Measurements from ENCODE around the gene DIP2C. TPM values are rescaled to one million over a fixed set of nuclear protein-coding genes. Genes with fewer than 3 reads are reported as not detected.

The DIP2C gene
- polyA plus RNA-seq, 1 donor from 2014 or later, result 1.4 TPM

DNA sequence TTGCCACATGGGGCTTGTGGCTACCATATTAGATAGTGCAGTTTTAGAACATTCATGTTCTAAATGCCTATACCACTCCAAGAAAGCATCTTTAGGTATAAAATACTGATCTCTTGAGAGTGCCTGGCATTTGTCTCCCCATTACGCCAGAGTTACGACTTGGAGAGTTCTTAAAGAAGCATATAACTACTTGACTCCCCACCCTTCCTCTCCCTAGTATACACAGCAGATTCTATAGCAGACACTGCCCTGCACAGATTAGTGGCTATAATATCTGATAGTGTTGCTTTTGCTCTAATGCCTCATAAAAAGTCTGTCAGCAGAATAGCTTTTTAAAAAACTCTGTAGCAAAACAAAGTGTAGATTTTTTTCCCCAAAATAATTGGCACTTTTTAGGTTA is 463.4 kb downstream of the DIP2C start:
- no peaks in the 10 kb centered on the region for H3K9me3 Mint-ChIP-seq
- peaks cover 4% of the 10 kb centered on the region for H3K36me3 Mint-ChIP-seq
- H3K27ac Mint-ChIP-seq, result no peak overlapping the region
- H3K27me3 Mint-ChIP-seq, result no peaks in the 10 kb centered on the region
- H3K4me1 Mint-ChIP-seq, result peaks cover 4 to 8% (median 6%) of the 10 kb centered on the region in 3 donors
- H3K4me3 Mint-ChIP-seq, result no peak overlapping the region

DNA sequence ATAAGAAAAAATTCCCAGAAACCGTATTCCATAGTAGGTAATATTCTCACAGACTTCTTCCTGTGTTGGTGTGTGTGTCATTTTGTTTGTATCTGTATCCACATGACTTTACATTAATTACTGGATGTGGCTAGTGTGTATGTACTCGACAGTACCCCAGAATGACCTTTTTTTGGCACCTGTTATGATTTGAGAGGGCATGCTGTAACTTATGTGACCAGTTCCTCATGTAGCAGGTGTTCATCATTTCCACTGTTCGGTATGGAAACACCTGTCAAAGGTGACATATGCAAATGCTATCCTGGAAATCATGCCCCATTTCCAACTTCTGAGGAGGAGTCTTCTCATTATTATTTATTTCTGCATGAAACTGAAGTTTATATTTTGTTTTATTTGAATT is 464.9 kb downstream of the DIP2C start:
- Mint-ChIP-seq H3K27me3 (no peaks in the 10 kb centered on the region), H3K27ac (no peak overlapping the region), H3K9me3 (no peaks in the 10 kb centered on the region), H3K4me3 (no peak overlapping the region), H3K36me3 (peaks cover 4% of the 10 kb centered on the region), H3K4me1 (peaks cover 6 to 8% (median 7%) of the 10 kb centered on the region in 3 donors)

Other genes starting within 250 kb of the DIP2C start
- gene LARP4B, start 242.0 kb upstream of the DIP2C start, polyA plus RNA-seq, result 31.3 TPM

All from IgD-negative memory B cell (primary cell).